Chondrocyte (in vitro differentiated cells): ENCODE results near the gene DGKB. TPM values are rescaled to one million over a fixed set of nuclear protein-coding genes. Genes with fewer than 3 reads are reported as not detected.

Source experiments
- DNase-seq: peaks from one replicate; pipeline ENCODE4 v3.0.0; 2021; ENCODE audit warnings: mixed read lengths, low spot score
- H3K27ac Mint-ChIP-seq: one replicate; pipeline ENCODE4 v1.8.0; 2021; ENCODE audit warnings: mild to moderate bottlenecking, moderate library complexity, mixed read lengths; ENCODE audit not compliant: unreplicated experiment
- H3K27me3 Mint-ChIP-seq: 2 replicates; pipeline ENCODE4 v1.8.0; 2021; ENCODE audit warnings: low read depth, mixed read lengths
- H3K36me3 Mint-ChIP-seq: 2 replicates; pipeline ENCODE4 v1.8.0; 2021; ENCODE audit warnings: low read depth, mixed read lengths
- H3K4me1 Mint-ChIP-seq: 2 replicates; pipeline ENCODE4 v1.8.0; 2021; ENCODE audit warnings: low read depth, mild to moderate bottlenecking, mixed read lengths
- H3K4me3 Mint-ChIP-seq: one replicate; pipeline ENCODE4 v1.8.0; 2021; ENCODE audit warnings: mild to moderate bottlenecking, moderate library complexity, mixed read lengths; ENCODE audit not compliant: unreplicated experiment
- H3K9me3 Mint-ChIP-seq: 2 replicates; pipeline ENCODE4 v1.8.0; 2021; ENCODE audit warnings: low read depth, mixed read lengths
- CTCF ChIP-seq: fragments of 200-600 bp; sonication (generic); IDR thresholded peaks from 2 replicates; pipeline ENCODE4 v1.5.0; 2021; ENCODE audit warnings: antibody characterized with exemption, mild to moderate bottlenecking, moderate library complexity
- total RNA-seq: library from RNA; stranded (reverse); gene quantifications from 3 replicates; pipeline ENCODE4 v1.2.1, GENCODE V29; 2021

DGKB gene
- total RNA-seq, 1 donor from 2014 or later = 0.60 TPM

GRCh38 chr7:14209896-14210484 lies 692.6 kb downstream of the DGKB start:
- no peaks in the 10 kb centered on the region for H3K9me3 Mint-ChIP-seq
- DNase-seq = no peak
- TF ChIP-seq CTCF = no peak
- H3K27ac Mint-ChIP-seq = no peak overlapping the region
- H3K27me3 Mint-ChIP-seq = no peaks in the 10 kb centered on the region
- no peak overlapping the region for H3K4me3 Mint-ChIP-seq
- H3K36me3 Mint-ChIP-seq = no peaks in the 10 kb centered on the region
- no peaks in the 10 kb centered on the region for H3K4me1 Mint-ChIP-seq

DNA sequence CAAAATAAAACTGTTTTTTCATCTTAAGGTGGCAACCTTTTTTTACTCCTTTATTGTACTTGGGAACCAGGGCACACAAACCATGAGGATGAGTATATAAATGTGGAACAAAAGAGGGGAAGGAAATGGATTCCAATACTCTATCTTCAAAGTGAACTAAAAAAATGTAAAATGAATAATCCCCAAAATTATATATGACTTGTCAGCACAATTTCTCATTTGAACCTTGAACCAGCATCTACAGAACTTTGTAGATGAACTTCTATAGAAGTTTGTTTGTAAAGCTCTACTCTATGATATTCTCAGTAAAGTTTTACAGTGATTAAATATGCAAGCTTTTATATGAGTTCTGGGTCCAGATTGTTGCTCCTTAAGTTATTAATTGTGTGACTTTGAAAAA lies 694.8 kb downstream of the DGKB start:
- Mint-ChIP-seq H3K36me3 (no peaks in the 10 kb centered on the region), H3K4me3 (no peak overlapping the region), H3K9me3 (no peaks in the 10 kb centered on the region), H3K27ac (no peak overlapping the region), H3K27me3 (no peaks in the 10 kb centered on the region), H3K4me1 (no peaks in the 10 kb centered on the region)
- DNase-seq = no peak
- TF ChIP-seq CTCF = no peak

DNA sequence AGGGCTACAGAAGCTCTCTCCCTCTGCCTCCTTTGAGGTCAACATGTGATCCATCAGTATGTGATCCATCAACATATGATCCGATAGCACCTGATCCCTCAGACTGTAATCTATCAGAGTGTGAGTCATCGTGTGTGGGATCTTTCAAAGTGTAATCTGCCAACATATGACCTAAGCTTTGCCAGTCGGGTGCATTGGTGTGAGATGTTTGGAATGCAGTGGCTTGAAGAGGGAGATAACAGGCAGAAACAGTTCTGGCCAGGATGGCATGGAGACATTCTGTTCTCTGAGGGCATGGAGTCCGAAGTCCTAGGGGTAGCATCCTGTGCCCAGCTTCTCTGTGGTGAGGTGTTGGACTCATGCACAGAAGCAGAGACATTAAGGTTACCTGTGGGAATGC lies 695.4 kb downstream of the DGKB start:
- Mint-ChIP-seq H3K4me3 (no peak overlapping the region), H3K9me3 (no peaks in the 10 kb centered on the region), H3K27me3 (no peaks in the 10 kb centered on the region), H3K4me1 (no peaks in the 10 kb centered on the region), H3K27ac (no peak overlapping the region), H3K36me3 (no peaks in the 10 kb centered on the region)
- no peak for DNase-seq
- TF ChIP-seq CTCF = no peak

- Mint-ChIP-seq H3K36me3 (no peaks in the 10 kb centered on the region), H3K9me3 (peaks cover 2% of the 10 kb centered on the region), H3K4me1 (no peaks in the 10 kb centered on the region), H3K27ac (no peak overlapping the region), H3K4me3 (no peak overlapping the region), H3K27me3 (no peaks in the 10 kb centered on the region)
- no peak for TF ChIP-seq CTCF
- no peak for DNase-seq
Observed at GRCh38 chr7:14206121-14206520, 696.4 kb downstream of the DGKB start.

DNA sequence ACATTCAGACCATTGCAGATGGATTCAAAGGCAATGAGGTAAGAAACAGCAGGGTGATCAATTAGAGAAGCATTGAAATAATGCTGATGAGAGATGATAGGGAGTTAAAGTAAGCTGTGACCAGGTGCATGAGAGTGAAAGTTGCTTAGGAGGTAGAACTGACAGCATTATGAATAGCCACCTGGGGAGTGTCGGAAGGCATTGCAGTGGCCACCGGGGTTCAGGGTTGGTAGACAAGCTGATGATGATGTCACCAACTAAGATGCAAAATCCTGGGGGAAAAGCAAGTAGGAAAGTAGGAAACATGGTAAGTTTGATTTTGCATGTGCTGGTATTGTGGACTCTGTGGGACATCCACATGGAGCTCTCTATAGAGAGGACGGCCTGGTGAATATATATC lies 701.2 kb downstream of the DGKB start:
- Mint-ChIP-seq H3K36me3 (no peaks in the 10 kb centered on the region), H3K27me3 (no peaks in the 10 kb centered on the region), H3K4me1 (peaks cover 18% of the 10 kb centered on the region), H3K4me3 (no peak overlapping the region), H3K9me3 (peaks cover 14% of the 10 kb centered on the region), H3K27ac (no peak overlapping the region)
- no peak for TF ChIP-seq CTCF
- DNase-seq = no peak
